Measurements from ENCODE around the gene BCAR1. TPM values are rescaled to one million over a fixed set of nuclear protein-coding genes. Genes with fewer than 3 reads are reported as not detected.
"Not testable (repeated sequence)": the region's sequence is repeated elsewhere in the genome, so short reads cannot be mapped to it uniquely, and the experiment has no call there.

BCAR1 gene
- total RNA-seq, 2 experiments from 2014 or later = not detected

- no peak overlapping the region for H3K4me3 Mint-ChIP-seq
- ChIA-PET POLR2A (interaction anchor here (0.6 kb wide), 1 partner anchor 84 kb away, joined by 3 read pairs; no protein-coding TSS in a partner anchor), CTCF (interaction anchor here (0.6 to 3.0 kb wide), 2 partner anchors 17 to 869 kb away, joined by 6 to 13 read pairs; no protein-coding TSS in a partner anchor)
- no peak overlapping the region for H3K27ac Mint-ChIP-seq
- H3K36me3 Mint-ChIP-seq (ENCODE audit: low read depth) = no peaks in the 10 kb centered on the region
- H3K4me1 Mint-ChIP-seq = peaks cover 12% of the 10 kb centered on the region
- H3K27me3 Mint-ChIP-seq = no peaks in the 10 kb centered on the region
- no peak for DNase-seq
- H3K9me3 Mint-ChIP-seq = no peaks in the 10 kb centered on the region
These were observed 35.3 kb downstream of the BCAR1 start for GRCh38 chr16:75216127-75216526.

DNA sequence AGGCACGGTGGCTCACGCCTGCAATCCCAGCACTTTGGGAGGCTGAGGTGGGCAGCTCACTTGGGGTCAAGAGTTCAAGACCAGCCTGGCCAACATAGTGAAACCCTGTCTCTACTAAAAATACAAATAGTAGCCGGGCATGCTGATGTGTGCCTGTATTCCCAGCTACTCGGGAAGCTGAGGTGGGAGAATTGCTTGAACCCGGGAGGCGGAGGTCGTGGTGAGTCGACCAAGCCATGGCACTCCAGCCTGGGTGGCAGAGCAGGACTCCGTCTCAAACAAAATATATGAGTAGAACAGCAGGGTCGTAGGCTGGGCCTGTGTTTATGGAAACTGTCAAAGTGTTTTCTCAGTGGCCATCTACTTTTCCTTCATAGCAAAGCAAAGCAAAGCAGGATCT is 40.1 kb downstream of the BCAR1 start:
- H3K27me3 Mint-ChIP-seq; H3K4me1 Mint-ChIP-seq; POLR2A ChIA-PET; H3K4me3 Mint-ChIP-seq; H3K36me3 Mint-ChIP-seq (ENCODE audit: low read depth); H3K27ac Mint-ChIP-seq; CTCF ChIA-PET; H3K9me3 Mint-ChIP-seq; DNase-seq: not testable (repeated sequence)

GRCh38 chr16:75209944-75210343 is 41.5 kb downstream of the BCAR1 start:
- ChIA-PET POLR2A (no interaction called here), CTCF (interaction anchor here (0.6 to 2.2 kb wide), 4 partner anchors 10 to 740 kb away, joined by 3 to 7 read pairs (median 4); no protein-coding TSS in a partner anchor)
- H3K36me3 Mint-ChIP-seq (ENCODE audit: low read depth) = no peaks in the 10 kb centered on the region
- no peaks in the 10 kb centered on the region for H3K27me3 Mint-ChIP-seq
- H3K9me3 Mint-ChIP-seq = no peaks in the 10 kb centered on the region
- no peak overlapping the region for H3K4me3 Mint-ChIP-seq
- no peak for DNase-seq
- no peaks in the 10 kb centered on the region for H3K4me1 Mint-ChIP-seq
- no peak overlapping the region for H3K27ac Mint-ChIP-seq

DNA sequence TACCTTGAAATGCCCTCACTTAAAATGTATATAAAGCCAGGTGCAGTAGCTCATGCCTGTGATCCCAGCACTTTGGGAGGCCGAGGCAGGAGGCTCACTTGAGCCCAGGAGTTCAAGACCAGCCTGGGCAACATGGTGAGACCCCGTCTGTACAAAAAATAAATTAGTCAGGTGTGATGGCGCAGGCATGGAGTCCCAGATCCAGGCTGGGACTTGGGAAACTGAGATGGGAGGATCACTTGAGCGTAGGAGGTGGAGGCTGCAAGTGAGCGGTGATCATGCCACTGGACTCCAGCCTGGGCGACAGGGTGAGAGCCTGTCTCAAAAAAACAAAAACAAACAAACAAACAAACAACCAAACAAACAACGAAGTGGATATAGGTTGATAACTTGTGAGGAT is 41.9 kb downstream of the BCAR1 start:
- DNase-seq; H3K36me3 Mint-ChIP-seq (ENCODE audit: low read depth); H3K4me3 Mint-ChIP-seq; H3K27me3 Mint-ChIP-seq; POLR2A ChIA-PET; H3K9me3 Mint-ChIP-seq; H3K27ac Mint-ChIP-seq; H3K4me1 Mint-ChIP-seq: not testable (repeated sequence)
- CTCF ChIA-PET = interaction anchor here (0.6 to 2.2 kb wide), 4 partner anchors 10 to 740 kb away, joined by 3 to 7 read pairs (median 4); no protein-coding TSS in a partner anchor

DNA sequence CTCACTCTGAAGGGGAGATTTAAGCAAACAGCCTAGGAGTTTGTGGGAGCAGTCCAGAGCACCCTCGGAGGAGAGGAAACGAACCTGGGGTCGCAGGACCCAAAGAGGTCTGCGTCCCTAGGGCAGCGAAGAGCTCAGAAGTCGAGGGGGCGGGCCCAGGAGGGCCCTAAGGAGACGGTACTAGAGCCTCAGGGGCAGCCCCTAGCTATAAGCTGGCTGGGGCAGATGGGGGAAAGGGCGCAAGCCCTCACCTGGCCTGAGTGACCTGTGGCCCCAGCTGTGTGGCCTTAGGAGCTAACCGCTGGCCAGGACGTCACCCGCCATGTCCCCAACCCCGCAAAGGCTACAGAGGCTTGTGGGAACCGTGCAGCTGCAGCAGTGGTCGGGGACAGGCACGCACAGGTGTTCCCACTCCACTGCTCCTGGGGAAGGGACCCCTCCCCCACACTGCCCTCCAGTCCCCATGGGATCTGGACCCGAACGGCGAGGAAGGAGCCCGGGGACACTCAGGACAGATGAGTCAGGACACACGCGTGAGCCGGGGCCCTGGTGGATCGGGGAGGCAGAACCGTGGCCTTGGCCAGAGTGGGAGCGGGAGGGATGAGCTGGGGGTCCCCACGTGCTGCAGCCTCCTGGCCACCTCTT is 42.4 kb downstream of the BCAR1 start:
- Mint-ChIP-seq H3K4me1 (no peaks in the 10 kb centered on the region), H3K27me3 (no peaks in the 10 kb centered on the region), H3K27ac (no peak overlapping the region), H3K36me3 (ENCODE audit: low read depth) (no peaks in the 10 kb centered on the region), H3K9me3 (no peaks in the 10 kb centered on the region), H3K4me3 (no peak overlapping the region)
- no peak for DNase-seq
- ChIA-PET CTCF (interaction anchor here (0.9 to 2.2 kb wide), 3 partner anchors 9 to 256 kb away, joined by 3 to 7 read pairs (median 4); no protein-coding TSS in a partner anchor), POLR2A (no interaction called here)

DNA sequence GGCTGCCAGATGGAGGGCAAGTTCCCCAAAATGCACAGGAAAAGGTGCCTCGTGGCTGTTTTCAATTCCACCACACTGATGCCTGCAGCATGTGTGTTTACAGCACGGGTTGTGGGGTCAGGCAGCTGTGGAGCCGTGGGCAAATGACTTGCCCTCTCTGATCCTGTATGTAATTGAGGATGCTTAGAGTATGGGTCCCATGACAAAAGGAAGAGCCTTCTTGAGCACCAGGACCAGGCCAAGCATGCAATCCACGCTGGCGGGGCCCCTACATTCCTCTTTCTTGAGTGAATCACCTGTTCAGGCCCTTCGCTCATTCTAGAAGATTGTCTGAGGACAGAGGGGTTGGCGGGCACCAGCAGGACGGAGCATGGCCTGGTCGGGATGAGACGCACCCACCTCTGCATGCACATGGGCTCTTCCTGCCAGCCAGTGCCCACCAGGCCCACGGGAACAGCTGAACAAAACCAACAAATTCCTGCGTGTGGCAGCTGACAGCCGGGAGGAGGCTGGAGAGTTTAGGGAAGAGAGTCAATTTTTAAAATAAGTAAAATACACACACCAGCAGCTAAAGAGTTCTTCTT is 43.1 kb downstream of the BCAR1 start:
- ChIA-PET CTCF (interaction anchor here (1.3 to 2.2 kb wide), 2 partner anchors 9 to 25 kb away, joined by 4 to 7 read pairs; no protein-coding TSS in a partner anchor), POLR2A (no interaction called here)
- H3K36me3 Mint-ChIP-seq (ENCODE audit: low read depth) = no peaks in the 10 kb centered on the region
- no peak for DNase-seq
- no peak overlapping the region for H3K4me3 Mint-ChIP-seq
- no peaks in the 10 kb centered on the region for H3K9me3 Mint-ChIP-seq
- H3K27ac Mint-ChIP-seq = no peak overlapping the region
- H3K27me3 Mint-ChIP-seq = no peaks in the 10 kb centered on the region
- no peaks in the 10 kb centered on the region for H3K4me1 Mint-ChIP-seq

DNA sequence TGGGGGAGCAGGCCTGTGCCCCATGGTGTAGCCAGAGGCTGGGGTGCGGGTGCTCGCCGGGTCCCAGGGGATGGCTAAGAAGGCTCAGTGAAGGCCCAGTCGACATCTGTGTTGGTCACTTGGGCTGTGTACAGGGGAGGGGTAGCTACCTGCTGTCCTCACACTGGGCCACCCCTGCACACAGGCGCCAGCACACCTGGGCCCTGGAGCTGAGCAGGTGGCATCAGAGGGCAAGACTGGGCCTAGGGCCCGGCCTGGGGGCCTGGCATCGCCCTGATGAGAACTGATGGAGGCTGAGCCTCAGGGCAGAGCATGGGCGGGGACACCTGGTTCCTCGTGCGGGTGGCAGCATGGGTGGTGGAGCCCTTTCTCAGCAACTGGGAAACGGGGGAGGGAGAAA is 43.6 kb downstream of the BCAR1 start:
- H3K27me3 Mint-ChIP-seq = no peaks in the 10 kb centered on the region
- no peaks in the 10 kb centered on the region for H3K36me3 Mint-ChIP-seq (ENCODE audit: low read depth)
- no peak overlapping the region for H3K4me3 Mint-ChIP-seq
- ChIA-PET CTCF (no interaction called here), POLR2A (no interaction called here)
- no peak for DNase-seq
- no peak overlapping the region for H3K27ac Mint-ChIP-seq
- H3K9me3 Mint-ChIP-seq = no peaks in the 10 kb centered on the region
- no peaks in the 10 kb centered on the region for H3K4me1 Mint-ChIP-seq

DNA sequence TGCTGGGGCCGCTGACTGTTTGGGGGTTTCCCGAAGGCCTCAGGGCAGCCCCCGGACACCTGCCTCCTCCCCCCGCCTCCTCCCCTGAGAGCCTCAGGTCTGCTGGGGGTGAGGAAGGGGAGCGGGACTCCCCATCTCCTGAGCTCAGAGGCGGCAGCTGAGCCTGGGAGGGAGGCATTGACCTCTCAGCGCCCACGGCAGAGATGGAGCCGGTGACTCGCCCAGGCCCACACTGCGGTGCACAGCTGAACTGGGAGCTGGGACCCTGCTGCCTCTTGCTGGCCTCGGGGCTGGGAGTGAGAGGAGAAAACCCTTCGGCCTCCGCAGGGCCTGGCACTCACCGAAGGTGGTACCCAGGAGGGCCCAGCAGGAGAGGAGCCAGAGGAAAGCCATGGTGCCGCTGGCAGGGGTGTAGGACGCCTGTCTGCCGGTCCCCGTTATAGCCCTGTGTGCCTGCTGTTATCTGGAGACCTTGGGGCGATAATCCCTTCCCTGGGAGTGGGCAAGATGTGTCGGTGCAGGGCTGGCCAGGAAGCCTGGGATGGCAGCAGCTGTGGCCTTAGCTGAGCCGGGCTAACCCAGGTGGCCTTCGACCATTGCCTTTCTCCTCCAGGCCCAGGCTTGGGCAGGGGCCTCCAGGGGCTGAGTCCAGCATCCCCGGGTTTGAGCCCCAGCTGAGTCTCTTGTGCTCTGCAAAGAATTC is 44.5 kb downstream of the BCAR1 start, which contains the start of gene CTRB2:
TSS of gene CTRB2 (minus strand) at position 413 of the 703 bp plus-strand sequence. CDS start at position 393, 20 bp downstream.
- H3K36me3 Mint-ChIP-seq (ENCODE audit: low read depth) = no peaks in the 10 kb centered on the region
- DNase-seq = no peak
- ChIA-PET POLR2A (no interaction called here), CTCF (no interaction called here)
- no peaks in the 10 kb centered on the region for H3K4me1 Mint-ChIP-seq
- H3K4me3 Mint-ChIP-seq = no peak within 1 kb of the TSS
- H3K27ac Mint-ChIP-seq = no peak within 1 kb of the TSS
- H3K9me3 Mint-ChIP-seq = no peaks in the 10 kb centered on the region
- H3K27me3 Mint-ChIP-seq = no peaks in the 10 kb centered on the region

DNA sequence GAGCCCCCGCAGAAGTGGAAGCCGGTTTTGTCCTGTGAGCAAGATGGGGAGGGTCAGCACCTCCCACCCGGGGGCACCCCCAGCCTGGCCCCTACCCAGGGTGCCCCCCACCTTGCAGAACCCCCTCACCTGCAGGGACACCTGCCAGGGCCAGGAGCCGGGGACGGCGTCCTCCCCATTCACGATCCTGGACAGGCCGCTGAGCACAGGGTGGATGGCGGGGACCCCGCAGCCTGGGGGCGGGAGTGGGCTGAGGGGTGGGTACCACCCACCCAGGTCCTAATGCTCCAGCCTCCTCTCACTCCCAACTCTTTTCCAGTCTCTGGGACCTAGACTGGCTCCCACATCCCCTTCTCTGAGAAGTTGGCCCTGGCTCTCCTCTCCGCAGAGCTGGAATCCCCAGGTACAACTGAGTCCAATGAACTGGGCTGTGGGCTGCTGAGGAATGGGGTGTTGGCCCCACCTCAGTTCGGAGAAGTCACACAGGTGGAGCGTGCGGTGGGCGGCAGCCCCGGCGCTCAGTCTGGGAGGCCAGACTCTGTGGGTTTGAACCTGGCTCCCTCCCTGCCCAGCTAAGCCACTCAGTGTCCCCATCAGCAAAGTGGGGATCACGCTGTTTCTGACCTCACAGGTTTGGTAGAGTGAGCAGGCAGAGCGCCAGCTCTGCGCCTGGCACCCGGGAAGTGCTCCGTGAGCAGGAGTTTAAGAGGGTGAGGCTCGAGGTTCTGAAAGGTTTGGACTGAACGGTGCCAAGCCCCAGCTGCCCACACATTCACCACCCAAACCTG is 45.3 kb downstream of the BCAR1 start:
- H3K4me3 Mint-ChIP-seq; H3K27me3 Mint-ChIP-seq; H3K4me1 Mint-ChIP-seq; CTCF ChIA-PET; H3K9me3 Mint-ChIP-seq; POLR2A ChIA-PET; DNase-seq; H3K36me3 Mint-ChIP-seq (ENCODE audit: low read depth); H3K27ac Mint-ChIP-seq: not testable (repeated sequence)

- H3K9me3 Mint-ChIP-seq; H3K27me3 Mint-ChIP-seq; H3K4me1 Mint-ChIP-seq; POLR2A ChIA-PET; DNase-seq; H3K36me3 Mint-ChIP-seq (ENCODE audit: low read depth); H3K27ac Mint-ChIP-seq; CTCF ChIA-PET; H3K4me3 Mint-ChIP-seq: not testable (repeated sequence)
These were observed 46.0 kb downstream of the BCAR1 start for GRCh38 chr16:75205438-75205837.

DNA sequence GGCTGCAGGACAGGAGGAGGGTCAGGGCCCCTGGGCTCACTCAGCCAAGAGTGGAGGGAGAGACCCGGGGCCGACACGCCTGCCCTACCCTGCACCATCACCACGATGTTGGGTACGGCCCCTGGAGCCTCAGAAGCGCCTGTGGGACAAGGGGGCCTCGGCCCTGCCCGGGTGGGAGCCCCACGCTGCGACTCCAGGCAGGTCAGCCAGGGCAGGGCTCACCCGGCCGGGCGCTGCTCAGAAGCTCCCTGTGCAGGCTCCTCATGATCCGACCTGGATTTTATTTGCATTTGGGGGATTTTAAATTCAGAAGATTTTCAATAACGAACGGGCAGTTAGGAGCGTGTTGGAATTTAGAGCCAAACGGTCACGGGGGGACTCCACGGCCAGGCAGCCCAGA is 46.5 kb downstream of the BCAR1 start:
- H3K27ac Mint-ChIP-seq; DNase-seq; H3K4me3 Mint-ChIP-seq; H3K9me3 Mint-ChIP-seq; H3K4me1 Mint-ChIP-seq; H3K27me3 Mint-ChIP-seq; H3K36me3 Mint-ChIP-seq (ENCODE audit: low read depth); CTCF ChIA-PET; POLR2A ChIA-PET: not testable (repeated sequence)

GRCh38 chr16:75204410-75204758 is 47.0 kb downstream of the BCAR1 start:
- Mint-ChIP-seq H3K36me3 (ENCODE audit: low read depth) (no peaks in the 10 kb centered on the region), H3K4me1 (peaks cover 5% of the 10 kb centered on the region), H3K27me3 (peaks cover 5% of the 10 kb centered on the region), H3K4me3 (no peak overlapping the region), H3K27ac (no peak overlapping the region), H3K9me3 (no peaks in the 10 kb centered on the region)
- POLR2A ChIA-PET = no interaction called here
- CTCF ChIA-PET = no interaction called here
- DNase-seq = no peak
